Motor neuron (in vitro differentiated cells): ENCODE results near the gene LAX1. TPM values are rescaled to one million over a fixed set of nuclear protein-coding genes. Genes with fewer than 3 reads are reported as not detected.
"Not testable (repeated sequence)": the region's sequence is repeated elsewhere in the genome, so short reads cannot be mapped to it uniquely, and the experiment has no call there.

Experiments
- ATAC-seq, 8 experiments: fragments of 200-7000 bp; cut with Tn5 transposase; replicated peaks in 6 of 8; 2 replicates each; pipeline ENCODE4 v1.8.0; 2021; ENCODE audit warnings: mild to moderate bottlenecking in 8 of 8, moderate library complexity in 8 of 8
- H3K27ac ChIP-seq, 2 donors: fragments of 250-450 bp; sonication (Bioruptor Pico); 2 replicates each; pipeline ENCODE4 v1.9.0; 2021; ENCODE audit warnings: antibody characterized with exemption in 2 of 2, mild to moderate bottlenecking in 2 of 2, moderate library complexity in 1 of 2
- H3K4me1 ChIP-seq, 2 donors: fragments of 250-450 bp; sonication (Bioruptor Pico); replicated peaks in 1 of 2; 2 replicates each; pipeline ENCODE4 v1.6.1; 2021; ENCODE audit warnings: antibody characterized with exemption in 2 of 2, mild to moderate bottlenecking in 2 of 2, moderate library complexity in 1 of 2
- H3K4me3 ChIP-seq, 5 donors: fragments of 250-450 bp; sonication (Bioruptor Pico); 2 replicates each; pipeline ENCODE4 v1.9.0; 2021; ENCODE audit warnings: antibody characterized with exemption in 5 of 5, mild to moderate bottlenecking in 5 of 5, moderate library complexity in 4 of 5
- WGBS, 10 experiments: fragments of 450-650 bp; shearing (Covaris generic); methylation state at CpG; one replicate each; pipeline ENCODE4 v1.0.0; 2022; 5-methylcytosine and 5-hydroxymethylcytosine counted together
- in situ Hi-C, 9 experiments: fragments of 400-800 bp; cut with MboI; loops; one replicate each; pipeline ENCODE4 v1.15.0; 2021; ENCODE audit warnings: low sequenced_read_pairs in 9 of 9, low pct_unique_long_range_greater_than_20kb in 2 of 9; ENCODE audit not compliant: unreplicated experiment in 9 of 9
- total RNA-seq, 8 experiments: library from RNA; unstranded; fragments of 300-600 nt; gene quantifications; 2 replicates each; pipeline versions ENCODE4 v1.2.3 to v1.2.4, GENCODE V29; 2022

The LAX1 gene
- total RNA-seq, 8 experiments from 2014 or later: 0.05 to 0.56 (median 0.14) TPM; not detected in 1

- ATAC-seq: peak in 4 of 8 experiments; percentile 19 to 37 (median 29)
- no peaks in the 10 kb centered on the region for H3K4me1 ChIP-seq
- H3K4me3 ChIP-seq: no peak overlapping the region
- 0 to 76% (median 54%) methylated on average over 1 to 4 of the region's 4 CpGs for WGBS, 10 experiments
- H3K27ac ChIP-seq: no peak overlapping the region
- in situ Hi-C loops: no loop called here
These were observed 11.7 kb downstream of the LAX1 start for GRCh38 chr1:203776636-203777035.

GRCh38 chr1:203777596-203777995, 12.6 kb downstream of the LAX1 start:
- in situ Hi-C loops: no loop called here

GRCh38 chr1:203778146-203778545, 13.2 kb downstream of the LAX1 start:
- Histone ChIP-seq H3K4me3 (no peak overlapping the region), H3K27ac (no peak overlapping the region), H3K4me1 (no peaks in the 10 kb centered on the region)
- no peak for ATAC-seq
- 17 to 95% (median 78%) methylated on average over 1 to 3 of the region's 3 CpGs; no CpG with 5 or more reads in 2 of the 10 experiments for WGBS, 10 experiments
- in situ Hi-C loops: no loop called here

More at GRCh38 chr1:203777596-203777995, 12.6 kb downstream of the LAX1 start:
- H3K4me1 ChIP-seq: no peaks in the 10 kb centered on the region
- no peak overlapping the region for H3K27ac ChIP-seq
- WGBS, 10 experiments: 30 to 100% (median 93%) methylated on average over 1 to 3 of the region's 3 CpGs
- no peak overlapping the region for H3K4me3 ChIP-seq
- no peak for ATAC-seq

GRCh38 chr1:203778789-203779188, 13.8 kb downstream of the LAX1 start:
- in situ Hi-C loops: no loop called here
- Histone ChIP-seq H3K4me3 (no peak overlapping the region), H3K27ac (no peak overlapping the region), H3K4me1 (no peaks in the 10 kb centered on the region)
- no peak for ATAC-seq
- WGBS, 10 experiments: 29 to 100% (median 92%) methylated on average over 1 to 3 of the region's 4 CpGs; no CpG with 5 or more reads in 2 of the 10 experiments

GRCh38 chr1:203781962-203782361, 17.0 kb downstream of the LAX1 start:
- WGBS, 10 experiments: 52 to 100% (median 93%) methylated on average over 2 to 7 of the region's 7 CpGs; no CpG with 5 or more reads in 4 of the 10 experiments
- Histone ChIP-seq H3K4me1 (no peaks in the 10 kb centered on the region), H3K4me3 (no peak overlapping the region), H3K27ac (no peak overlapping the region)
- in situ Hi-C loops: no loop called here
- no peak for ATAC-seq

DNA sequence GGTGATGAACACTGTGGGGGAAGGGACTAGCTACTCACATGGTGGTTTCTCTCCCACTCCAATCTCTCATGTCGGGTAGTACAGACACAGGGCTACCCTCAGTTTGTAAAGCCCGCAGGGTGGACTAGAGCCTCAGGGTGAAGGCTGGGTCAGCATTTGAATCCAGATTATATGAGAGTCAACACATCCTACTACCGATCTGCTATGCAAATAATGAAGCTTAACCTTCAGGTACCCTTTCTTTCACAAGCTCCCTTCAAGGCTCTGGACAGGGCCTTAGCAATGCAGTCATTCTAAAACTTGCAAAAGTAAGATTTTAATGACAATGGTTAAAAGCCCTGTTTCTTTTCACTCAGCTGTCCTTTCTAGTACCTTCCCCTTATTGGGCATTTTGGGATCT, 25.0 kb downstream of the LAX1 start:
- in situ Hi-C loops: no loop called here
- Histone ChIP-seq H3K4me3 (no peak overlapping the region), H3K4me1 (peaks cover 3 to 8% of the 10 kb centered on the region in 2 donors), H3K27ac (no peak overlapping the region)
- peak in 3 of 8 experiments; percentile 9 to 24 (median 19) for ATAC-seq
- 20 to 80% (median 40%) methylated on average over 1 to 3 of the region's 3 CpGs; no CpG with 5 or more reads in 3 of the 10 experiments for WGBS, 10 experiments

GRCh38 chr1:203791498-203791897, 26.5 kb downstream of the LAX1 start:
- H3K27ac ChIP-seq: no peak overlapping the region
- H3K4me1 ChIP-seq: peaks cover 3 to 11% of the 10 kb centered on the region in 2 donors
- no peak overlapping the region for H3K4me3 ChIP-seq
- in situ Hi-C loops: no loop called here
- WGBS, 10 experiments: 0 to 100% (median 67%) methylated on average over 1 to 3 of the region's 3 CpGs; no CpG with 5 or more reads in 1 of the 10 experiments
- no peak for ATAC-seq

DNA sequence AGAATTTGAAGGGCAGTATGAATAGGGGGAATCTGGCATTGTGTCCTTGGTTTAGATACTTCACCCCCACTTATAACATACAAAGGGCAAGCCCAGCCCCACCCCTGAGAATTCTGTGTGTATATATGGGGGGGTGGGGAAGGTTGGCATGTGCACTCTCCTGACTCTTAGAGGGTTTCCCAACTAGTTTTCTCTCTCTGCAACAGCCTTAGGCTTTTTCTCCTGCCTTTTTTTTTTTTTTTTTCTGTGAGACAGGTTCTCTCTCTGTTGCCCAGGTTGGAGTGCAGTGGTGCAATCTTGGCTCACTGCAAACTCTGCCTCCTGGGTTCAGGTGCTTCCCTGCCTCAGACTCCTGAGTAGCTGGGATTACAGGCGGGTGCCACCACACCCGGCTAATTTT, 27.5 kb downstream of the LAX1 start:
- 80 to 89% (median 80%) methylated on average over 1 to 2 of the region's 2 CpGs; no CpG with 5 or more reads in 7 of the 10 experiments for WGBS, 10 experiments
- ATAC-seq: no peak
- in situ Hi-C loops: no loop called here
- peaks cover 9 to 21% of the 10 kb centered on the region in 2 donors for H3K4me1 ChIP-seq
- no peak overlapping the region for H3K27ac ChIP-seq
- no peak overlapping the region for H3K4me3 ChIP-seq

DNA sequence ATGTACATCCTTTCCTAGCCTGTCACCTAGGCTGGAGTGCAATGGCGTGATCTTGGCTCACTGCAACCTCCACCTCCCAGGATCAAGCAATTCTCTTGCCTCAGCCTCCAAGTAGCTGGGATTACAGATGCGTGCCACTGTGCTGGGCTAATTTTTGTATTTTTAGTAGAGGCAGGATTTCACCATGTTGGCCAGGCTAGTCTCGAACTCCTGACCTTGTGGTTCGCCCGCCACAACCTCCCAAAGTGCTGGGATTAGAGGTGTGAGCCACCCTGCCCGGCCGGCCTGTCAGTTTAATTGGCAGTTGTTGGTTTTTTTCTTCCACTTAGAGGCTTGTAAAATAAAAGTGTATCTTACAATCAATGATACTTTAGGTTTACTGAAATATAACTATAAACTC, 28.6 kb downstream of the LAX1 start:
- 80 to 100% (median 100%) methylated on average over 1 to 6 of the region's 7 CpGs for WGBS, 10 experiments
- peaks cover 9 to 22% of the 10 kb centered on the region in 2 donors for H3K4me1 ChIP-seq
- H3K4me3 ChIP-seq, ATAC-seq, H3K27ac ChIP-seq, in situ Hi-C loops: not testable (repeated sequence)

DNA sequence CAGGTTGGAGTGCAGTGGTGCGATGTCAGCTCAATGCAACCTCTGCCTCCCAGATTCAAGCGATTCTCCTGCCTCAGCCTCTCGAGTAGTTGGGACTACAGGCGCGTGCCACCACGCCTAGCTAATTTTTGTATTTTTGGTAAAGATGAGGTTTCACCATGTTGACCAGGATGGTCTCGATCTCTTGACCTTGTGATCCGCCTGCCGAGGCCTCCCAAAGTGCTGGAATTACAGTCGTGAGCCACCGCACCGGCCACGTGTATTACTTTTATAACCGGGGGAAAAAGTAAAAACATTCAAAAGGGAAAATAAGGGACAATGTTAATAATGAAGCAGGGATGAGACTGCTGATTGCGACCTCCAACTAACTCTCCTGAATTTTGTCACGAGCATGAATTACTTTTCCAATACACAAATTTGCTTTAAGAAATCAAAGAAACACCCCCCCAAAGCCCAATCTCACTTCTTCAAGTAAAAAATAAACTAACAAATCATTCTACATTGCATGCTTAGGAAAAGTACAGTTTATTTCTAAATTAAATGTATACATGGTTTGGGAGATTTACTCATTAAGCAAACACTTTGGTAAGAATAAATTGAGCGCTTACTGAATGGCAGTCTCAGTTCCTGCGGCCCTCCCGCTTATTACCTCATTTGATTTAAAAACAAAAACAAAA, 29.9 kb downstream of the LAX1 start:
- no peak overlapping the region for H3K27ac ChIP-seq
- ATAC-seq: no peak
- in situ Hi-C loops: no loop called here
- peak overlapping the region; percentile 56 to 90 (median 69) for H3K4me3 ChIP-seq
- 45 to 100% (median 74%) methylated on average over 1 to 19 of the region's 19 CpGs for WGBS, 10 experiments
- H3K4me1 ChIP-seq: peaks cover 9 to 22% of the 10 kb centered on the region in 2 donors

- in situ Hi-C loops: no loop called here
- peak within 1 kb of the TSS; percentile 98 to 99 for H3K27ac ChIP-seq
- ATAC-seq: peak; percentile 90 to 97 (median 96)
- WGBS, 10 experiments: 0 to 6% (median 0%) methylated on average over 2 to 18 of the region's 59 CpGs; no CpG with 5 or more reads in 3 of the 10 experiments
- peaks cover 12 to 17% of the 10 kb centered on the region in 2 donors for H3K4me1 ChIP-seq
- peak within 1 kb of the TSS; percentile 56 to 90 (median 69) for H3K4me3 ChIP-seq
These were observed 30.7 kb downstream of the LAX1 start, which contains the start of the genes ZBED6 and ZC3H11A for GRCh38 chr1:203795441-203796235. Gene ZBED6, plus strand, starts transcription at chr1:203795623. Its CDS starts 1,900 bp downstream, at chr1:203797523. Gene ZC3H11A, plus strand, starts transcription at chr1:203795623. Its CDS starts 21,448 bp downstream, at chr1:203817071.

GRCh38 chr1:203796236-203796605, 31.2 kb downstream of the LAX1 start:
- ATAC-seq: peak; percentile 4 to 25 (median 14)
- Histone ChIP-seq H3K4me3 (peak overlapping the region; percentile 56 to 90 (median 69)), H3K27ac (peak overlapping the region; percentile 98 to 99), H3K4me1 (peaks cover 12 to 17% of the 10 kb centered on the region in 2 donors)
- in situ Hi-C loops: no loop called here
- WGBS, 10 experiments: 0 to 3% (median 0%) methylated on average over 1 to 10 of the region's 12 CpGs; no CpG with 5 or more reads in 2 of the 10 experiments

DNA sequence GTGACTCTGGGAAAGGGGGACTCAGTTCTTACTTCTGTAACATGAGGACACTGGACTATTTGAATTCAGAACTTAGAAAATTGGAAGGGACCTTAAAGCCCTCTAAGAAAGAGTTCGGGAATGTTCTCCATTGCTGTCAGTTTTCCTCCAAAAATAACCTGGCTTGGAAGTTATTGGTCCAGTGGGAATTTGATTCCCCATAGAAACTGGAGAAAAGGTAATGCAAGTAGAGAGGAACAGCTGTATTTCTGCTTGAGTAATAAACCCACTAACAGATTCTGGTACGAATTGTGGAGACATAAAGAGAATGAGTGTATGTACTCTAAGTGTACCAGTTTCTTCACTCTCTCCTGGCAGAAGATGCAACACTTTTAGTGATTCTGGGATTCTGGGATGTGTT, 32.2 kb downstream of the LAX1 start:
- Histone ChIP-seq H3K4me1 (peaks cover 12 to 17% of the 10 kb centered on the region in 2 donors), H3K4me3 (peak overlapping the region in 1 of 5 donors; percentile 90), H3K27ac (no peak overlapping the region)
- in situ Hi-C loops: no loop called here
- WGBS, 10 experiments: 48 to 95% (median 90%) methylated on average over 1 to 2 of the region's 2 CpGs; no CpG with 5 or more reads in 1 of the 10 experiments
- no peak for ATAC-seq
